SK-N-MC (cell line): Measurements from ENCODE around the gene PSMB2.

Experiments used
- EZH2 ChIP-seq: fragments of 200-600 bp; sonication (generic); IDR thresholded peaks from one replicate; pipeline ENCODE4 v1.6.1; 2017; ENCODE audit warnings: antibody characterized with exemption
- POLR2AphosphoS5 ChIP-seq: IDR thresholded peaks from 2 replicates; pipeline ENCODE4 v1.6.1; 2012; ENCODE audit warnings: mild to moderate bottlenecking, low read depth, low read length, borderline replicate concordance

DNA sequence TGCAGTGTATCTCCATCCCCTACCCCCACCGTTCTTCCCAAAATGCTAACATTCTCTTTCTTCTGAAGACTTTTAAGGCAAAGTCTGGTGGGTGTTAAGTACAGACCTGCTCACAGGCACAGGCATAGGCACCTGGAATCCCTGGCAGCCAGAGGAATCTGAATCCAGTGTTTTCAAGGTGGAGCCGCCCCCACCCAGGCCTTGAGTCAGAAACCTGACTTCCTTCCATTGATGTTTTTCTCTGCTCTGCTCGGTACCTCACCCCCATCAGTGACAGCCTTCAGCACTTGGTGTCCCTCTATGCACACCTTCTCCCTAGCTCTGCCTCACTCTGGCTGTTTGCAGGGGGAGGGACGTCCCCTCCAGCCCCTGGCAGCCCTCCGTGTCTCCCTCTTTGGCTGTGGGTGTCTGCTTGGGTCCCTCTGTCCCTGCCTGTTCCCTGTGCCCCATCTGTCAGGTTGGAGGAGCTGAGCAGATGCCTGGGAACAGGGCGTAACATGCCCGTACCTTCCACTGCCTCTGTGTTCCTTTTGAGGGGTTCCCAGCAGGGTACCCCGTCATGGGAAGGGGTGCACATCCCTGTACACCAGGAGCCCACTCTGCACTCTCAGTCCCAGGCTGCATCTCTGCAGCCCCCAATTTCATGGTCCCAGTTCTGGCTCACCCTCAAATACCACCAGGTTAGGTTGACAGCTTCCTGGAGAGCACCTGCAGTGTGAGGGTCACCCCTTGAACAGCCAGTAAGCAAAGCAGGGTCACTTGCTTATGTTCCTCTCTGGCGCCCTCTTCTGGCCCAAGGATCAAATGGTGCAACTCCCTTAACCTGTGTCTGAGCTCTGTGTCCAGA, 77.1 kb downstream of the PSMB2 start:
- TF ChIP-seq POLR2AphosphoS5 (no peak), EZH2 (no peak)
